ENCODE data around the gene PTPN13.

Gene PTPN13

DNA sequence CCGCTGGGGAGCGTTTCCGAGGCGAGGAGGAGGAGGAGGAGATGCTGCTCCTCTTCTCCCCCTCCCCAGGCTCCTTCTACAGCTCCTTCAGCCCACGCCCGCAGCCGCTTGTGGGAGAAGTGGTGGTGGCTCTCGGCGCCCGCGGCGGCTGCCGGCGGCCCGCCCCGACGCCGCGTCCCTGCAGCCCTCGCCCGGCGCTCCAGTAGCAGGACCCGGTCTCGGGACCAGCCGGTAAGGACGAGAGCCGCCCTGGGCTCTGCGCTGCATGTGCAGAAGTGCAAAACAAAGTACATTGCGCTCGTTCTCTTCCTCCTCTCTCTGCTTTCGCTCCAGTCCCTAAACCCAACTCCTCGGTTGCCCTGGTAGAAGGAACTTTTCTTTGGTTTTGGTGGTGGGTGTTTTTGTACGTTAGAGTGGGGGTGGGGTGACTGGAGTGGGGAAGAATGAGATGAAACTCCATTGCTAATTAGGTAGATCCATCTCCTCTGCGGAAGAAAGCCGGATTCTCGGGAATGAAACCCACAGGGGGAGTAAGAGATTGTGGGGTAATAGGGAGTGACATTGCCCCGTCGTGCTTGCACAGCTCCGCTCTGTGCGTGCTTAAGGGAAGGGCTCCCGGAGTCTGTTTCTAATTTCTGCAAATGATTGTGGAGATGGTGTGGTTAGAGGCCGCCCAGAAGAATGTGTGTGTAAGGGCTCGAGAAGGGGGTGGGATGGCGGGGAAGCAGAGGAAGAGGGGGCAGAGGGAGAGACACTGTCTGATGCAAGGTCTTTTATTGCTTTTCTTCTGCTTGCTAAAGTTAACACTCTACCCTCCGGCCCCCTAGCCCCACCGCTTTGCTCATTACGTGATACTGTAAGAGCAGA, 677 bp downstream of the PTPN13 start (continued):
- no peak for TF ChIP-seq ZNF146 (tag by site-specific recombination; IDR thresholded peaks at IDR 0.05)
- TF ChIP-seq ZNF555 (tag by site-specific recombination; conservative IDR thresholded peaks at IDR 0.05) = no peak
- no peak for TF ChIP-seq ZNF223 (tag by site-specific recombination; IDR thresholded peaks at IDR 0.05)
- no peak; the same call in 1 of the 2 replicates for TF ChIP-seq GLIS2 (tag by site-specific recombination; IDR thresholded peaks at IDR 0.05)
- no peak for TF ChIP-seq ZFP3 (tag by site-specific recombination; IDR thresholded peaks at IDR 0.05; ENCODE audit: low read depth)
- TF ChIP-seq, protein P1, sequence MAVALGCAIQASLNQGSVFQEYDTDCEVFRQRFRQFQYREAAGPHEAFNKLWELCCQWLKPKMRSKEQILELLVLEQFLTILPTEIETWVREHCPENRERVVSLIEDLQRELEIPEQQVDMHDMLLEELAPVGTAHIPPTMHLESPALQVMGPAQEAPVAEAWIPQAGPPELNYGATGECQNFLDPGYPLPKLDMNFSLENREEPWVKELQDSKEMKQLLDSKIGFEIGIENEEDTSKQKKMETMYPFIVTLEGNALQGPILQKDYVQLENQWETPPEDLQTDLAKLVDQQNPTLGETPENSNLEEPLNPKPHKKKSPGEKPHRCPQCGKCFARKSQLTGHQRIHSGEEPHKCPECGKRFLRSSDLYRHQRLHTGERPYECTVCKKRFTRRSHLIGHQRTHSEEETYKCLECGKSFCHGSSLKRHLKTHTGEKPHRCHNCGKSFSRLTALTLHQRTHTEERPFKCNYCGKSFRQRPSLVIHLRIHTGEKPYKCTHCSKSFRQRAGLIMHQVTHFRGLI (tag by site-specific recombination; IDR thresholded peaks at IDR 0.05) = 0 out of 2 replicates have a peak, but pooled peaks have one; percentile 19
- TF ChIP-seq TCF7L2 (IDR thresholded peaks at IDR 0.05; ENCODE audit: borderline replicate concordance, low read depth, low read length) = no peak
- TF ChIP-seq KLF7 (tag by site-specific recombination; IDR thresholded peaks at IDR 0.05; ENCODE audit: borderline replicate concordance) = no peak
- TF ChIP-seq, protein P2, sequence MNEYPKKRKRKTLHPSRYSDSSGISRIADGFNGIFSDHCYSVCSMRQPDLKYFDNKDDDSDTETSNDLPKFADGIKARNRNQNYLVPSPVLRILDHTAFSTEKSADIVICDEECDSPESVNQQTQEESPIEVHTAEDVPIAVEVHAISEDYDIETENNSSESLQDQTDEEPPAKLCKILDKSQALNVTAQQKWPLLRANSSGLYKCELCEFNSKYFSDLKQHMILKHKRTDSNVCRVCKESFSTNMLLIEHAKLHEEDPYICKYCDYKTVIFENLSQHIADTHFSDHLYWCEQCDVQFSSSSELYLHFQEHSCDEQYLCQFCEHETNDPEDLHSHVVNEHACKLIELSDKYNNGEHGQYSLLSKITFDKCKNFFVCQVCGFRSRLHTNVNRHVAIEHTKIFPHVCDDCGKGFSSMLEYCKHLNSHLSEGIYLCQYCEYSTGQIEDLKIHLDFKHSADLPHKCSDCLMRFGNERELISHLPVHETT (tag by site-specific recombination; IDR thresholded peaks at IDR 0.05) = no peak
- no peak for TF ChIP-seq ZNF548 (tag by site-specific recombination; IDR thresholded peaks at IDR 0.05)
- TF ChIP-seq ZXDB (tag by site-specific recombination; IDR thresholded peaks at IDR 0.05) = no peak; the same call in 1 of the 2 replicates
- peak; percentile 53 for TF ChIP-seq OSR2 (tag by site-specific recombination; IDR thresholded peaks at IDR 0.05)
- TF ChIP-seq ZNF558 (tag by site-specific recombination; IDR thresholded peaks at IDR 0.05) = no peak
- peak; percentile 97 for TF ChIP-seq ZBTB20 (tag by site-specific recombination; IDR thresholded peaks at IDR 0.05)
- TF ChIP-seq, protein P3, sequence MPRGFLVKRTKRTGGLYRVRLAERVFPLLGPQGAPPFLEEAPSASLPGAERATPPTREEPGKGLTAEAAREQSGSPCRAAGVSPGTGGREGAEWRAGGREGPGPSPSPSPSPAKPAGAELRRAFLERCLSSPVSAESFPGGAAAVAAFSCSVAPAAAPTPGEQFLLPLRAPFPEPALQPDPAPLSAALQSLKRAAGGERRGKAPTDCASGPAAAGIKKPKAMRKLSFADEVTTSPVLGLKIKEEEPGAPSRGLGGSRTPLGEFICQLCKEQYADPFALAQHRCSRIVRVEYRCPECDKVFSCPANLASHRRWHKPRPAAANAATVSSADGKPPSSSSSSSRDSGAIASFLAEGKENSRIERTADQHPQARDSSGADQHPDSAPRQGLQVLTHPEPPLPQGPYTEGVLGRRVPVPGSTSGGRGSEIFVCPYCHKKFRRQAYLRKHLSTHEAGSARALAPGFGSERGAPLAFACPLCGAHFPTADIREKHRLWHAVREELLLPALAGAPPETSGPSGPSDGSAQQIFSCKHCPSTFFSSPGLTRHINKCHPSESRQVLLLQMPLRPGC (tag by site-specific recombination; IDR thresholded peaks at IDR 0.05) = peak; percentile 69
- no peak for TF ChIP-seq ZNF157 (tag by site-specific recombination; IDR thresholded peaks at IDR 0.05)
- no peak for TF ChIP-seq ZNF202 (tag by site-specific recombination; IDR thresholded peaks at IDR 0.05; ENCODE audit: borderline replicate concordance)
- peak; percentile 29; the same call in 1 of the 2 replicates for TF ChIP-seq ZFHX2 (tag by site-specific recombination; conservative IDR thresholded peaks at IDR 0.05)
- TF ChIP-seq ZNF626 (tag by site-specific recombination; IDR thresholded peaks at IDR 0.05) = no peak
- TF ChIP-seq ZNF654 (tag by site-specific recombination; IDR thresholded peaks at IDR 0.05; ENCODE audit: low read depth) = no peak
- TF ChIP-seq ZSCAN30 (tag by site-specific recombination; IDR thresholded peaks at IDR 0.05) = no peak; the same call in 1 of the 2 replicates
- peak; percentile 59; the same call in 1 of the 2 replicates for TF ChIP-seq SP7 (tag by site-specific recombination; IDR thresholded peaks at IDR 0.05)
- TF ChIP-seq, protein P4, sequence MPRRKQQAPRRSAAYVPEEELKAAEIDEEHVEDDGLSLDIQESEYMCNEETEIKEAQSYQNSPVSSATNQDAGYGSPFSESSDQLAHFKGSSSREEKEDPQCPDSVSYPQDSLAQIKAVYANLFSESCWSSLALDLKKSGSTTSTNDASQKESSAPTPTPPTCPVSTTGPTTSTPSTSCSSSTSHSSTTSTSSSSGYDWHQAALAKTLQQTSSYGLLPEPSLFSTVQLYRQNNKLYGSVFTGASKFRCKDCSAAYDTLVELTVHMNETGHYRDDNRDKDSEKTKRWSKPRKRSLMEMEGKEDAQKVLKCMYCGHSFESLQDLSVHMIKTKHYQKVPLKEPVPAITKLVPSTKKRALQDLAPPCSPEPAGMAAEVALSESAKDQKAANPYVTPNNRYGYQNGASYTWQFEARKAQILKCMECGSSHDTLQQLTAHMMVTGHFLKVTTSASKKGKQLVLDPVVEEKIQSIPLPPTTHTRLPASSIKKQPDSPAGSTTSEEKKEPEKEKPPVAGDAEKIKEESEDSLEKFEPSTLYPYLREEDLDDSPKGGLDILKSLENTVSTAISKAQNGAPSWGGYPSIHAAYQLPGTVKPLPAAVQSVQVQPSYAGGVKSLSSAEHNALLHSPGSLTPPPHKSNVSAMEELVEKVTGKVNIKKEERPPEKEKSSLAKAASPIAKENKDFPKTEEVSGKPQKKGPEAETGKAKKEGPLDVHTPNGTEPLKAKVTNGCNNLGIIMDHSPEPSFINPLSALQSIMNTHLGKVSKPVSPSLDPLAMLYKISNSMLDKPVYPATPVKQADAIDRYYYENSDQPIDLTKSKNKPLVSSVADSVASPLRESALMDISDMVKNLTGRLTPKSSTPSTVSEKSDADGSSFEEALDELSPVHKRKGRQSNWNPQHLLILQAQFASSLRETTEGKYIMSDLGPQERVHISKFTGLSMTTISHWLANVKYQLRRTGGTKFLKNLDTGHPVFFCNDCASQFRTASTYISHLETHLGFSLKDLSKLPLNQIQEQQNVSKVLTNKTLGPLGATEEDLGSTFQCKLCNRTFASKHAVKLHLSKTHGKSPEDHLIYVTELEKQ (tag by site-specific recombination; IDR thresholded peaks at IDR 0.05; ENCODE audit: borderline replicate concordance) = no peak
- no peak for TF ChIP-seq HOXC10 (CRISPR knock-in tag; IDR thresholded peaks at IDR 0.05)
- no peak for TF ChIP-seq ZNF830 (tag by site-specific recombination; IDR thresholded peaks at IDR 0.05; ENCODE audit: low read depth)
- peak; percentile 83 for TF ChIP-seq ZBTB17 (tag by site-specific recombination; IDR thresholded peaks at IDR 0.05)
- no peak for TF ChIP-seq HIC1 (tag by site-specific recombination; IDR thresholded peaks at IDR 0.05)
- peak; percentile 52; the same call in 1 of the 2 replicates for TF ChIP-seq ZNF2 (tag by site-specific recombination; IDR thresholded peaks at IDR 0.05)
